Naive thymus-derived CD4-positive, alpha-beta T cell (primary cell): ENCODE results near the gene NOS3. TPM values are rescaled to one million over a fixed set of nuclear protein-coding genes. Genes with fewer than 3 reads are reported as not detected.

ENCODE experiments used
- ATAC-seq: fragments of 150-1000 bp; cut with Tn5 transposase; 2 replicates; pipeline ENCODE4 v1.10.0; 2021; ENCODE audit warnings: mild to moderate bottlenecking, moderate library complexity
- CTCF ChIA-PET: fragments of 350-600 bp; sonication (Branson Sonifier 250); formaldehyde crosslinking; loops from one replicate; lab custom pipeline; 2021; ENCODE audit warnings: antibody characterized with exemption; lab: Charles Lee
- POLR2A ChIA-PET: fragments of 350-600 bp; sonication (Branson Sonifier 250); formaldehyde crosslinking; loops from one replicate; lab custom pipeline; 2021; ENCODE audit warnings: antibody characterized with exemption, inconsistent platforms; lab: Charles Lee
- DNase-seq, 9 donors: peaks; one replicate each; pipeline versions ENCODE4 v3.0.0 to v3.0.0-alpha.2; 2020 to 2022; ENCODE audit warnings: mixed read lengths in 1 of 9
- H3K27ac ChIP-seq: one replicate; pipeline ENCODE4 v1.7.0; 2013; ENCODE audit warnings: mild to moderate bottlenecking, low read depth, low read length, moderate library complexity
- H3K27me3 ChIP-seq, 2 donors: one replicate each; pipeline ENCODE4 v1.7.0; 2013; ENCODE audit warnings: low read length in 2 of 2, mild to moderate bottlenecking in 2 of 2, moderate library complexity in 2 of 2; ENCODE audit not compliant: control insufficient read depth in 2 of 2, insufficient read depth in 2 of 2
- H3K36me3 ChIP-seq, 3 experiments: 1 replicate in 2 of 3; 2 replicates in 1 of 3; pipeline ENCODE4 v1.7.0; 2013; ENCODE audit warnings: low read length in 3 of 3, mild to moderate bottlenecking in 3 of 3, moderate library complexity in 1 of 3; ENCODE audit not compliant: insufficient read depth in 3 of 3, control insufficient read depth in 2 of 3
- H3K4me1 ChIP-seq, 2 donors: one replicate each; pipeline ENCODE4 v1.7.0; 2013; ENCODE audit warnings: low read length in 2 of 2, mild to moderate bottlenecking in 2 of 2, moderate library complexity in 1 of 2; ENCODE audit not compliant: control insufficient read depth in 2 of 2, insufficient read depth in 2 of 2
- H3K4me3 ChIP-seq: 2 replicates; pipeline ENCODE4 v1.7.0; 2013; ENCODE audit warnings: mild to moderate bottlenecking, low read length
- H3K9me3 ChIP-seq, 3 experiments: 1 replicate in 2 of 3; 2 replicates in 1 of 3; pipeline ENCODE4 v1.7.0; 2013; ENCODE audit warnings: low read length in 3 of 3; ENCODE audit not compliant: control insufficient read depth in 2 of 3
- H3K27ac Mint-ChIP-seq, 9 donors: one replicate each; pipeline ENCODE4 v1.8.0; 2020 to 2022; ENCODE audit warnings: mixed read lengths in 9 of 9, mild to moderate bottlenecking in 8 of 9, moderate library complexity in 5 of 9, inconsistent platforms in 2 of 9
- H3K27me3 Mint-ChIP-seq, 5 donors: one replicate each; pipeline ENCODE4 v1.8.0; 2021 to 2022; ENCODE audit warnings: mixed read lengths in 5 of 5, mild to moderate bottlenecking in 1 of 5
- H3K36me3 Mint-ChIP-seq, 5 donors: one replicate each; pipeline ENCODE4 v1.8.0; 2020 to 2022; ENCODE audit warnings: mixed read lengths in 5 of 5, mild to moderate bottlenecking in 3 of 5, inconsistent platforms in 1 of 5
- H3K4me1 Mint-ChIP-seq, 7 donors: one replicate each; pipeline ENCODE4 v1.8.0; 2020 to 2022; ENCODE audit warnings: mixed read lengths in 7 of 7, mild to moderate bottlenecking in 3 of 7, inconsistent platforms in 1 of 7
- H3K4me3 Mint-ChIP-seq, 10 donors: one replicate each; pipeline ENCODE4 v1.8.0; 2020 to 2022; ENCODE audit warnings: mild to moderate bottlenecking in 10 of 10, mixed read lengths in 10 of 10, moderate library complexity in 6 of 10, inconsistent platforms in 2 of 10
- H3K9me3 Mint-ChIP-seq, 11 donors: one replicate each; pipeline ENCODE4 v1.8.0; 2020 to 2022; ENCODE audit warnings: mixed read lengths in 11 of 11, mild to moderate bottlenecking in 4 of 11, inconsistent platforms in 1 of 11, moderate library complexity in 1 of 11
- intact Hi-C, 2 donors: fragments of 100-400 bp; cut with micrococcal nuclease; formaldehyde crosslinking; loops; one replicate each; pipeline ENCODE4 v1.15.1; 2023
- polyA plus RNA-seq, 2 donors: library from polyadenylated mRNA; unstranded; fragments of 300-500 nt; fragmentation: Illumina TruSeq; gene quantifications; one replicate each; pipeline ENCODE4 v1.2.3, GENCODE V29; 2021
- total RNA-seq, 6 experiments: library from RNA in 5 of 6; stranded (reverse) in 5 of 6; gene quantifications; 1 replicate in 5 of 6; 2 replicates in 1 of 6; pipeline ENCODE4 v1.2.3 and lab custom pipeline; 2021 to 2026

Gene NOS3
- total and polyA plus RNA-seq, 7 experiments from 2014 or later: 2.8 to 19.1 (median 7.9) TPM

- Histone ChIP-seq H3K4me1 (no peaks in the 10 kb centered on the region), H3K9me3 (no peaks in the 10 kb centered on the region), H3K27ac (no peak overlapping the region), H3K27me3 (no peaks in the 10 kb centered on the region), H3K4me3 (no peak overlapping the region), H3K36me3 (peaks cover 0 to 13% (median 0%) of the 10 kb centered on the region in 3 experiments)
- ATAC-seq (no peak), DNase-seq (no peak)
- Mint-ChIP-seq H3K9me3 (no peaks in the 10 kb centered on the region), H3K4me1 (peaks cover 0 to 8% (median 0%) of the 10 kb centered on the region in 7 donors), H3K4me3 (no peak overlapping the region), H3K27me3 (peaks cover under 1 to 10% (median 5%) of the 10 kb centered on the region in 5 donors), H3K27ac (no peak overlapping the region), H3K36me3 (peaks cover 0 to 18% (median 0%) of the 10 kb centered on the region in 5 donors)
- CTCF ChIA-PET: no interaction called here
- POLR2A ChIA-PET: no interaction called here
- intact Hi-C loops: no loop called here
Observed at GRCh38 chr7:150951521-150951920, 39.3 kb upstream of the NOS3 start.

- ATAC-seq (no peak), DNase-seq (no peak)
- Histone ChIP-seq H3K27ac (no peak overlapping the region), H3K4me1 (no peaks in the 10 kb centered on the region), H3K4me3 (no peak overlapping the region), H3K27me3 (no peaks in the 10 kb centered on the region), H3K9me3 (no peaks in the 10 kb centered on the region), H3K36me3 (peaks cover 0 to 13% (median 0%) of the 10 kb centered on the region in 3 experiments)
- ChIA-PET POLR2A (no interaction called here), CTCF (interaction anchor here (2.0 kb wide), 1 partner anchor 10 kb away, joined by 8 read pairs; no protein-coding TSS in a partner anchor)
- intact Hi-C loops: no loop called here
- Mint-ChIP-seq H3K27me3 (peaks cover 10 to 18% (median 14%) of the 10 kb centered on the region in 5 donors), H3K4me1 (peaks cover 0 to 13% (median 5%) of the 10 kb centered on the region in 7 donors), H3K4me3 (no peak overlapping the region), H3K27ac (no peak overlapping the region), H3K9me3 (no peaks in the 10 kb centered on the region), H3K36me3 (peaks cover 1 to 22% (median 4%) of the 10 kb centered on the region in 5 donors)
Observed at GRCh38 chr7:150952331-150953050, 38.3 kb upstream of the NOS3 start.

GRCh38 chr7:150953061-150953997, 37.5 kb upstream of the NOS3 start:
- H3K4me1 Mint-ChIP-seq: peaks cover 0 to 15% (median 7%) of the 10 kb centered on the region in 7 donors
- no peaks in the 10 kb centered on the region for H3K4me1 ChIP-seq
- H3K9me3 Mint-ChIP-seq: no peaks in the 10 kb centered on the region
- H3K27ac Mint-ChIP-seq: no peak overlapping the region
- no peak for DNase-seq
- H3K36me3 ChIP-seq: peaks cover 0 to 13% (median 0%) of the 10 kb centered on the region in 3 experiments
- H3K4me3 Mint-ChIP-seq: no peak overlapping the region
- no peaks in the 10 kb centered on the region for H3K27me3 ChIP-seq
- CTCF ChIA-PET: interaction anchor here (1.3 to 2.0 kb wide), 2 partner anchors 10 to 27 kb away, joined by 3 to 8 read pairs; no protein-coding TSS in a partner anchor
- H3K9me3 ChIP-seq: no peaks in the 10 kb centered on the region
- H3K36me3 Mint-ChIP-seq: peaks cover 1 to 23% (median 5%) of the 10 kb centered on the region in 5 donors
- H3K4me3 ChIP-seq: no peak overlapping the region
- H3K27me3 Mint-ChIP-seq: peaks cover 13 to 20% (median 16%) of the 10 kb centered on the region in 5 donors
- POLR2A ChIA-PET: interaction anchor here (0.6 kb wide), 1 partner anchor 80 kb away, joined by 3 read pairs; no protein-coding TSS in a partner anchor
- intact Hi-C loops: no loop called here
- ATAC-seq: no peak
- H3K27ac ChIP-seq: no peak overlapping the region

DNA sequence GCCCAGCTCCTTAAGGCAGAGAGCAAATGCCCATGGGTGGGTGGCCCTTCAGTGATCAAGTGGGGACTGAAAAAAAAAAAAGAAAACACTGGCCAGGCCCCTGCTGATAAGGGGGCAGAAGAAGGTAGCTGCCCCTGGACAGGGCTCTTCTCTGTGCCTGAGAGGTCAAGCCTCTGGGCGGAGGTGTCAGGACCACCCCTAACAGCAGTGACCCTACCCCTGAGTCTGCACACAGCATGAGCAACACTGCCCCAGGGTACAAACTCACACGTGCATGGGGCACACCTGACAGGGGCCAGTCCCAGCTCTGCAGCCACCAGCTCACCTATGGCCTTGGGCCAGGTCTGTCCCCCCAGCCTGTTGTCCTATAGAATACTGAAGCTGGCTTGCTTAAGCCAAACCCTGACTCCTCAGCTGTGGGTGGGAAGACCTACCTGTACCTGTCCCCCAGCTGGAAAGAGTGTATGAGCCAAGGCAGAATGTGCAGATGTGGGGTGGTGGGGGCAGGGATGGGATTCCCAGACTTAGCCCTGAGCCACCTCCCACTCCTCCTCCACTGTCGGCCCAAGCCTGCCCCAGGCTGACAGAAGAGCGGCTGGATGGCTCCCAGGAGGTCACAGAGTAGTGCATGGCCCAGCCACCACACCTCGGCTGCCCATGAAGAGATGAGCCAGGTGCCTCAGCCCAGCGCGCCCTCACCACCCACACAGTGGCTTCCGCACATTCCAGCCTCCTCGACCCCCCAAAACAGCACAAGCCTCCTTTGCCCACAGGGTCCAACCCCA, 36.4 kb upstream of the NOS3 start:
- H3K27me3 Mint-ChIP-seq: peaks cover 23 to 26% (median 26%) of the 10 kb centered on the region in 5 donors
- Histone ChIP-seq H3K4me3 (no peak overlapping the region), H3K4me1 (no peaks in the 10 kb centered on the region), H3K9me3 (no peaks in the 10 kb centered on the region), H3K36me3 (peaks cover 0 to 13% (median 0%) of the 10 kb centered on the region in 3 experiments), H3K27ac (no peak overlapping the region), H3K27me3 (no peaks in the 10 kb centered on the region)
- intact Hi-C loops: no loop called here
- no peak overlapping the region for H3K4me3 Mint-ChIP-seq
- H3K27ac Mint-ChIP-seq: no peak overlapping the region
- peaks cover 1 to 20% (median 5%) of the 10 kb centered on the region in 5 donors for H3K36me3 Mint-ChIP-seq
- POLR2A ChIA-PET: no interaction called here
- no peaks in the 10 kb centered on the region for H3K9me3 Mint-ChIP-seq
- H3K4me1 Mint-ChIP-seq: peaks cover 0 to 19% (median 14%) of the 10 kb centered on the region in 7 donors
- DNase-seq (no peak), ATAC-seq (no peak)
- CTCF ChIA-PET: interaction anchor here (1.3 to 2.0 kb wide), 2 partner anchors 9 to 26 kb away, joined by 3 to 8 read pairs; no protein-coding TSS in a partner anchor

DNA sequence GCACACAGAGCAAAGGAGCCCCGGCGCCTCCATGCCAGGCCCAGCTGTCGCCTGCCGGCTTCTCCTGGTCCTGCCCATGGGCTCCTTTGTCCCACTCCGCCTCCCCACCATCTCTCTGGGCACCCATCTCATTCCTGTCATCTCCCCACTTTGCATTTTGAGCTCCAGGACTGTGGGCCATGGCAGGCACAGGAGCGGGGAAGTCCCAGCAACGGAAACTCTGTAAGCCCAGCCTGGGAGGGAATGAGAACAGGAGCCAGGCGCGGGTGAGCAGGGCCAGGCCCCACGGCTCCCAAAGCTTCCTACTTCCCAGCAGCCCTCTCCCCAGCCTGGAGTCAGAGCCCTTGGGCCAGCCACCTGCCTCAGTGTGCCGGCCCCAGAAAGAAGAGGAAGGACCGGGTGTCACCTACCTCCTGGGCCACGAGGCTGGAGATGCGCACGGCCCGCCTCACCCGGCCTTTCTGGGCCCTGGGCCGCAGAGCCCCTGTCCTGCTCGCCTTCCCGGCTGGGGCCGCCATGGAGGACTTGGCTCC, 35.8 kb upstream of the NOS3 start:
- CTCF ChIA-PET: no interaction called here
- POLR2A ChIA-PET: no interaction called here
- no peaks in the 10 kb centered on the region for H3K9me3 Mint-ChIP-seq
- H3K27ac ChIP-seq: no peak overlapping the region
- no peak overlapping the region for H3K4me3 Mint-ChIP-seq
- no peak overlapping the region for H3K27ac Mint-ChIP-seq
- H3K36me3 Mint-ChIP-seq: peaks cover 1 to 22% (median 5%) of the 10 kb centered on the region in 5 donors
- no peaks in the 10 kb centered on the region for H3K27me3 ChIP-seq
- H3K27me3 Mint-ChIP-seq: peaks cover 26 to 32% (median 31%) of the 10 kb centered on the region in 5 donors
- DNase-seq (no peak), ATAC-seq (no peak)
- peaks cover 0 to 13% (median 0%) of the 10 kb centered on the region in 3 experiments for H3K36me3 ChIP-seq
- H3K4me3 ChIP-seq: no peak overlapping the region
- peaks cover 3 to 24% (median 19%) of the 10 kb centered on the region in 7 donors for H3K4me1 Mint-ChIP-seq
- no peaks in the 10 kb centered on the region for H3K9me3 ChIP-seq
- intact Hi-C loops: no loop called here
- H3K4me1 ChIP-seq: no peaks in the 10 kb centered on the region
